Suprapubic skin (tissue), 4 donors: ENCODE data around the gene PREX1. TPM values are rescaled to one million over a fixed set of nuclear protein-coding genes. Genes with fewer than 3 reads are reported as not detected.

Experiments
- DNase-seq, 2 donors: peaks; one replicate each; pipeline ENCODE4 v3.0.0-alpha.2; 2019; ENCODE audit warnings: low spot score in 2 of 2
- H3K27ac ChIP-seq: fragments of 200-600 bp; sonication (generic); one replicate; pipeline ENCODE4 v1.5.1; 2019
- H3K27me3 ChIP-seq: fragments of 200-600 bp; sonication (generic); one replicate; pipeline ENCODE4 v1.5.1; 2019
- H3K36me3 ChIP-seq: fragments of 200-600 bp; sonication (generic); one replicate; pipeline ENCODE4 v1.5.1; 2019
- H3K4me1 ChIP-seq: fragments of 200-600 bp; sonication (generic); one replicate; pipeline ENCODE4 v1.5.1; 2019
- H3K4me3 ChIP-seq: fragments of 200-600 bp; sonication (generic); one replicate; pipeline ENCODE4 v1.5.1; 2019; ENCODE audit warnings: mild to moderate bottlenecking
- H3K9me3 ChIP-seq: fragments of 200-600 bp; sonication (generic); one replicate; pipeline ENCODE4 v1.5.1; 2019
- CTCF ChIP-seq, 2 donors: fragments of 200-600 bp in 1 of 2; fragments of 450-650 bp in 1 of 2; sonication (generic) in 1 of 2; IDR thresholded peaks; one replicate each; pipeline ENCODE4 v1.5.1; 2016 to 2019; ENCODE audit warnings: antibody characterized with exemption in 2 of 2, mild to moderate bottlenecking in 1 of 2, moderate library complexity in 1 of 2
- EP300 ChIP-seq: sonication (generic); formaldehyde crosslinking; IDR thresholded peaks from one replicate; pipeline ENCODE4 v1.6.1; 2017; ENCODE audit warnings: antibody characterized with exemption
- POLR2A ChIP-seq, 2 donors: fragments of 450-650 bp; IDR thresholded peaks; one replicate each; pipeline ENCODE4 v1.6.1; 2017; ENCODE audit warnings: antibody characterized with exemption in 2 of 2, mild to moderate bottlenecking in 2 of 2, moderate library complexity in 2 of 2
- POLR2AphosphoS5 ChIP-seq, 3 donors: sonication (generic); formaldehyde crosslinking; IDR thresholded peaks; one replicate each; pipeline ENCODE4 v1.6.1; 2017; ENCODE audit warnings: antibody characterized with exemption in 3 of 3
- WGBS: methylation state at CpG from one replicate; pipeline ENCODE4 v1.1.5; 2018; 5-methylcytosine and 5-hydroxymethylcytosine counted together
- total RNA-seq, 4 donors: library from RNA; depleted of rRNA; stranded (reverse); fragments of >200 nt; gene quantifications; one replicate each; pipeline ENCODE4 v1.1.0, GENCODE V29; 2016

The PREX1 gene
- total RNA-seq, 4 donors from 2014 or later = 4.7 to 15.1 (median 10.2) TPM

GRCh38 chr20:48817367-48818030 is 10.3 kb downstream of the PREX1 start:
- Histone ChIP-seq H3K4me1 (peaks cover 11% of the 10 kb centered on the region), H3K27ac (no peak overlapping the region), H3K27me3 (peaks cover 9% of the 10 kb centered on the region), H3K9me3 (no peaks in the 10 kb centered on the region), H3K4me3 (no peak overlapping the region), H3K36me3 (no peaks in the 10 kb centered on the region)
- WGBS = 74% methylated on average over 4 of the region's 4 CpGs
- TF ChIP-seq CTCF (IDR thresholded peaks at IDR 0.05) (no peak), POLR2AphosphoS5 (IDR thresholded peaks at IDR 0.05) (no peak), EP300 (no peak), POLR2A (IDR thresholded peaks at IDR 0.05) (no peak)
- no peak for DNase-seq

GRCh38 chr20:48816282-48817205 is 11.3 kb downstream of the PREX1 start:
- Histone ChIP-seq H3K9me3 (no peaks in the 10 kb centered on the region), H3K27ac (no peak overlapping the region), H3K36me3 (no peaks in the 10 kb centered on the region), H3K27me3 (peaks cover 9% of the 10 kb centered on the region), H3K4me3 (no peak overlapping the region), H3K4me1 (peaks cover 11% of the 10 kb centered on the region)
- WGBS = 82% methylated on average over 14 of the region's 14 CpGs
- TF ChIP-seq EP300 (no peak), POLR2AphosphoS5 (IDR thresholded peaks at IDR 0.05) (no peak), POLR2A (IDR thresholded peaks at IDR 0.05) (no peak), CTCF (IDR thresholded peaks at IDR 0.05) (no peak)
- no peak for DNase-seq

GRCh38 chr20:48815537-48815936 is 12.3 kb downstream of the PREX1 start:
- TF ChIP-seq POLR2A (IDR thresholded peaks at IDR 0.05) (no peak), CTCF (IDR thresholded peaks at IDR 0.05) (no peak), POLR2AphosphoS5 (IDR thresholded peaks at IDR 0.05) (no peak), EP300 (no peak)
- DNase-seq = no peak
- Histone ChIP-seq H3K27me3 (peaks cover 7% of the 10 kb centered on the region), H3K9me3 (no peaks in the 10 kb centered on the region), H3K27ac (no peak overlapping the region), H3K36me3 (no peaks in the 10 kb centered on the region), H3K4me3 (no peak overlapping the region), H3K4me1 (peaks cover 11% of the 10 kb centered on the region)
- WGBS = 88% methylated on average over 12 of the region's 12 CpGs

- TF ChIP-seq EP300 = no peak
- TF ChIP-seq POLR2A (IDR thresholded peaks at IDR 0.05) = no peak
- TF ChIP-seq POLR2AphosphoS5 (IDR thresholded peaks at IDR 0.05) = no peak
- no peak for TF ChIP-seq CTCF (IDR thresholded peaks at IDR 0.05)
- DNase-seq = no peak
- Histone ChIP-seq H3K4me1 (peaks cover 11% of the 10 kb centered on the region), H3K27me3 (peaks cover 3% of the 10 kb centered on the region), H3K27ac (no peak overlapping the region), H3K4me3 (no peak overlapping the region), H3K36me3 (no peaks in the 10 kb centered on the region), H3K9me3 (no peaks in the 10 kb centered on the region)
- 91% methylated on average over 5 of the region's 5 CpGs for WGBS
These were observed 13.2 kb downstream of the PREX1 start for GRCh38 chr20:48814633-48815032.

- no peaks in the 10 kb centered on the region for H3K27me3 ChIP-seq
- H3K9me3 ChIP-seq = no peaks in the 10 kb centered on the region
- H3K4me3 ChIP-seq = no peak overlapping the region
- no peak for DNase-seq
- peaks cover 11% of the 10 kb centered on the region for H3K4me1 ChIP-seq
- WGBS = 83% methylated on average over 3 of the region's 5 CpGs
- no peak overlapping the region for H3K27ac ChIP-seq
- no peak for TF ChIP-seq POLR2A (IDR thresholded peaks at IDR 0.05)
- TF ChIP-seq EP300 = no peak
- no peak for TF ChIP-seq POLR2AphosphoS5 (IDR thresholded peaks at IDR 0.05)
- no peak for TF ChIP-seq CTCF (IDR thresholded peaks at IDR 0.05)
- H3K36me3 ChIP-seq = no peaks in the 10 kb centered on the region
These were observed 13.8 kb downstream of the PREX1 start for GRCh38 chr20:48813930-48814546.
